Mononuclear cell (primary cell): ENCODE data around the gene STMN3. TPM values are rescaled to one million over a fixed set of nuclear protein-coding genes. Genes with fewer than 3 reads are reported as not detected.
"Not testable (repeated sequence)": the region's sequence is repeated elsewhere in the genome, so short reads cannot be mapped to it uniquely, and the experiment has no call there.

Source experiments
- H3K27me3 ChIP-seq: 2 replicates; pipeline ENCODE4 v1.6.0; 2011; ENCODE audit warnings: low read length, control low read depth; ENCODE audit not compliant: insufficient read depth
- H3K4me1 ChIP-seq: 2 replicates; pipeline ENCODE4 v1.5.1; 2011; ENCODE audit warnings: mild to moderate bottlenecking, low read length, control low read depth; ENCODE audit not compliant: insufficient read depth
- H3K4me3 ChIP-seq: 2 replicates; pipeline ENCODE4 v1.5.1; 2011; ENCODE audit warnings: mild to moderate bottlenecking, low read length, moderate library complexity
- H3K9me3 ChIP-seq: 2 replicates; pipeline ENCODE4 v1.5.1; 2011; ENCODE audit warnings: low read depth, mild to moderate bottlenecking, control low read depth, low read length
- total RNA-seq: library from RNA; depleted of rRNA; stranded (reverse); fragments of >200 nt; gene quantifications from one replicate; pipeline ENCODE4 v1.2.3, GENCODE V29; 2012

The STMN3 gene
- total RNA-seq, 1 donor, result 14.5 TPM

GRCh38 chr20:63610581-63611435, 42.4 kb downstream of the STMN3 start:
- H3K9me3 ChIP-seq, result no peaks in the 10 kb centered on the region
- peaks cover 39% of the 10 kb centered on the region for H3K4me1 ChIP-seq
- no peaks in the 10 kb centered on the region for H3K27me3 ChIP-seq
- no peak overlapping the region for H3K4me3 ChIP-seq

DNA sequence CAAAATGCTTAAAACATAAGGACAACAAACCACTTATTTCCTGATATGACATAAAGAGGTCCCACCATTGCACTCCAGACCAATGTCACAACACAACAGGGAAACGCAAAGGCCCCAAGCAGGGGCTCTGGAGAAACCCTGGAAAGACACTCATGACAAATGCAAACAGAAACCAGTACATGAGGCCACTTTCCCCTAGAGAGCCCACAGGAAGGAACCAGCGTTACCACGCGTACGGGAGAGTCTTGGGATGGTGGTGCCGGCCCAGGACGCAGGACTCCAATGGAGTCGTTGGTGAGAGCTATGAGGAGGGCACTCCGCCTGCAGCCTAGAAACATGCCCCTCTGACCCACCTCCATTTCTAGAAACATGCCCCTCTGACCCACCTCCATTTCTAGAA, 46.5 kb downstream of the STMN3 start:
- no peaks in the 10 kb centered on the region for H3K27me3 ChIP-seq
- peaks cover 16% of the 10 kb centered on the region for H3K4me1 ChIP-seq
- H3K9me3 ChIP-seq, result no peaks in the 10 kb centered on the region
- no peak overlapping the region for H3K4me3 ChIP-seq

- peaks cover 7% of the 10 kb centered on the region for H3K4me1 ChIP-seq
- H3K27me3 ChIP-seq, result no peaks in the 10 kb centered on the region
- H3K9me3 ChIP-seq, result no peaks in the 10 kb centered on the region
- H3K4me3 ChIP-seq, result no peak overlapping the region
Measured at GRCh38 chr20:63602321-63602720, 50.9 kb downstream of the STMN3 start.

GRCh38 chr20:63601679-63602078, 51.5 kb downstream of the STMN3 start:
- not testable (repeated sequence) for H3K4me1 ChIP-seq, H3K4me3 ChIP-seq, H3K27me3 ChIP-seq, H3K9me3 ChIP-seq

- Histone ChIP-seq H3K4me1 (no peaks in the 10 kb centered on the region), H3K4me3 (no peak overlapping the region), H3K27me3 (no peaks in the 10 kb centered on the region), H3K9me3 (no peaks in the 10 kb centered on the region)
Measured at GRCh38 chr20:63599396-63600050, 53.7 kb downstream of the STMN3 start.

DNA sequence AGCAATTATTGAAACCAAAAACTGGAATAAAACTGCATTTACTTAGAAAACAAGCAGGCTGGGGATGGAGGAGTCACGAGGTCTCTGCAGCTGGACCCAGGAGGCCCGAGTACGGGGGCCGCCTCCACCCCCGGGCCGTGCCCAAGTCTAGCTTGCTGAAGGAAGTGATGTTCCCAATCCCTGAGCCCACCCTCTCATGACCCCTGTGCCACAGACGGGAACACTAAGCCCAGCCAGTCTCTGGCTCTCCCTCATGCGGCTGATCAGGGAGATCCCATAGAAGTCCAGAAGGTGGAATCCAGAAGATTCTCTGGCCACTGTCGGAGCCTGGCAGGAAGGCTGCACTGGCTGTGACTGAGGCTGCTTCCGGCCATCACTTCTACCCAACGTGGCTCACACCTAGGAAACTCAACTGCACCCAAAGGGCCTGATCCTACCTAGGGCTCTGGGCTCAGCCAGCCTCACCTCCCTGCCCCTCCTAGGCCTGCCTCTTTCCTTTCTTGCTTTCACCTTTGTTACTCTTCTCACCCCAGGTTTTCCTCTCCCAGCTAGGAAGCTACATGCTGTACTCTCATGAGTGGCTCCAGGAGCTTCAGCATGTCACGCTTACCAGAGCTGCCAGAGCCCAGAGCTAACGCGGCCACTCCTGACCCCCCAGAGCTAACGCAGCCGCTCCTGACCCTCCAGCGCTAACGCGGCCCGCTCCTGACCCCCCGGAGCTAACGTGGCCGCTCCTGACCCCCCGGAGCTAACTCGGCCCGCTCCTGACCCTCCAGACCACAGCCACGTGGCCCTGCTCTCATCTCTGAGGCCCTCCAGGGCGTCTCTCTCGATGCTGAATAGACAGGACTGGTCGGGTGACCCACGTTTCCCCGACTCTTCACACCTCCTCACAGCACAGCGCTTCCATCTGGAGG, 54.5 kb downstream of the STMN3 start:
- no peak overlapping the region for H3K4me3 ChIP-seq
- H3K27me3 ChIP-seq, result no peaks in the 10 kb centered on the region

GRCh38 chr20:63597651-63598478, 55.4 kb downstream of the STMN3 start:
- Histone ChIP-seq H3K9me3 (no peaks in the 10 kb centered on the region), H3K27me3 (no peaks in the 10 kb centered on the region), H3K4me1 (no peaks in the 10 kb centered on the region), H3K4me3 (no peak overlapping the region)

More for the DNA sequence above, 54.5 kb downstream of the STMN3 start:
- Histone ChIP-seq H3K9me3 (no peaks in the 10 kb centered on the region), H3K4me1 (no peaks in the 10 kb centered on the region)

DNA sequence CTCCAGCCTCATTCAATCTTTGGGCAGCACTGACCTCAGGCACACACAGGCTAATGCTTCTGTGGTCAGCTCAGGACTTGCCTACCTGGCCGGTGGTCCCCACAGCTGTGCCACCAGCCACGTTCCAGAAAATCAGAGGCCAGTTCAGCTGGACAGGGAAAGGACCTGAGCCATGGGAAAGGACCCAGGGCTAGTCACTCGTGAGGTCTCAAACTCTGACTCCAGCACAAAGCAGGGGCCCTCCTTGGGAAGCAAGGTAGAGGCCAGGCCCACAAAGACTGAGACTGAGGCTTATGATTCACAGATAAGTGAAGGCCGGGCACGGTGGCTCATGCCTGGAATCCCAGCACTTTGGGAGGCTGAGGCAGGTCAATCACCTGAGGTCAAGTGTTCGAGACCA, 56.8 kb downstream of the STMN3 start:
- Histone ChIP-seq H3K4me1 (no peaks in the 10 kb centered on the region), H3K4me3 (no peak overlapping the region), H3K27me3 (no peaks in the 10 kb centered on the region), H3K9me3 (no peaks in the 10 kb centered on the region)

DNA sequence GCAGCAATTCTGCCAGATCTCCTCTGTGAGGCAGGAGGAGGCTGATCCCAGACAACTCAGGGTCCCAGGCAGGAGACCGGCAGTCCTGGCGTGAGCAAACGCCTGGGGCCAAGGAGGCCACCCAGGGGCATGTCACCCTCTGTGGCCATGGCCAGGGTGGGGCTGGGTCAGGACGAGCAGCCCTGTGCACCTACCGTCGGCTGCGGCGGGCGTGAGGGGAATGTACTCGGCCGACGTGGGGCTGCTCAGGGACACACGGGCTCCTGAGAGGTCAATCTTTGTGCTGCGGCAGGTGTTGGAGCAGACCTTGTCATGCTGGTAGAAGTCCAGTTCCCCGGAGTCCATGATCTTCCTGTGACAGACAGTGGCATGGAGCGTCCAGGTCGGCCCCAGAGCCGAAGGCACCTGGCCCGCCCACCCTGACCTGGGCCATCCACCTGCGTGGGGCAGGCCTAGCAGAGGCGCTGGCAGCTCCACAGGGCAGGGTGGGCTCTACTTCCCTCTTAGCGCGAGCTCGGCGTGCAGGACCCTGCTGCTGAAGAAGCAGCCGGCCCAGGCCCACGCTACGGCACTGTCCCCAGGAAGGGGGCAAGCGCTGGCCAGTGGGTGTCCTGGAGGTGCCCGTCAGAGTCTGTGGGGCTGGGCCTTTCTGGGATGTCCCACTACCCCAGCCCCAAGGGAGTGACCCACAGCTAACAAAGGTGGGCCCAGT, 57.7 kb downstream of the STMN3 start:
- no peaks in the 10 kb centered on the region for H3K4me1 ChIP-seq
- H3K9me3 ChIP-seq, result no peaks in the 10 kb centered on the region
- H3K4me3 ChIP-seq, result no peak overlapping the region
- no peaks in the 10 kb centered on the region for H3K27me3 ChIP-seq

GRCh38 chr20:63594043-63594561, 59.1 kb downstream of the STMN3 start:
- H3K4me1 ChIP-seq, result no peaks in the 10 kb centered on the region
- no peak overlapping the region for H3K4me3 ChIP-seq
- H3K9me3 ChIP-seq, result no peaks in the 10 kb centered on the region
- H3K27me3 ChIP-seq, result no peaks in the 10 kb centered on the region

GRCh38 chr20:63592661-63593060, 60.6 kb downstream of the STMN3 start:
- H3K4me1 ChIP-seq, result peaks cover 4% of the 10 kb centered on the region
- no peak overlapping the region for H3K4me3 ChIP-seq
- no peaks in the 10 kb centered on the region for H3K27me3 ChIP-seq
- no peaks in the 10 kb centered on the region for H3K9me3 ChIP-seq

DNA sequence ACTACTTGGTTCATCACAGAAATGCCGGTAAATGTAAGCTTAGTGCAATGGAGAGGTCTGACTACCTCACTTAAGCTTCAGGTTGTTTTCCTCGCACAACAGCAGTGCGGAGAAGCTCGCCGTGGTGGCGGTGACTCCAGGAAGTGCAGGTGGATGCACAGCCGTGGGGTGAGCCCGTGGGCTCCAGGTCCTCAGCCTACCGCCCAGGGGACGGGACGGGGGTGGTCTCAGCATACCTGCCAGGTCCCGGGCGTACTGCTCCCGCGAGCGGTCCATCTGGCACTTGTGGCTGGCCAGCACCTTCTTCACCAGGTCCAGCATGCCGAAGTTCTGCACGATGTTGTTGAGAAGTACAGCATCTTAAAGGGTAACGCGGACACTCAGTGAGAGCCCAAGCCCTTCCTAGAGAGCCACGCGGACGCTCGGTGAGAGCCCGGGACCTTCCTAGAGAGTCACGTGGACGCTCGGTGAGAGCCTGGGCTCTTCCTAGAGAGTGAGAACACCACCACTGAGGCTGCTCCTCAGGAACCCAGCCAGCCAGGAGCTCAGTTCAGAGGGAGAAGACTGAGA, 61.4 kb downstream of the STMN3 start:
- H3K4me1 ChIP-seq, result peaks cover 8% of the 10 kb centered on the region
- no peaks in the 10 kb centered on the region for H3K9me3 ChIP-seq
- H3K27me3 ChIP-seq, result no peaks in the 10 kb centered on the region
- H3K4me3 ChIP-seq, result no peak overlapping the region

DNA sequence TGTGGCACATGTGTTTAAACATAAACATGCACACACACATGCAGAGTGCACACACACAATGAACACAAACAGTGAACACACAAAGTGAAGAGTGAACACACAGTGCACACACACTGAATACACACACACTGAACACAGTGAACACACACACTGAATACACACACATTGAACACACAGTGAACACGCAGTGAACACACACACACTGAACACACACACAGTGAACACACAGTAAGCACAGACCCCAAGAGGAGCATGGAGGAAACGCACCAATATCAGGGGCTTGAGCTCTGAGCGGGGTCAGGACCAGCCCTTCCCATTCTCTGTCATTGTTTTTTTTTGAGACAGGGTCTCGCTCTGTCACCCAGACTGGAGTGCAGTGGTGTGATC, 62.1 kb downstream of the STMN3 start:
- H3K27me3 ChIP-seq, result no peaks in the 10 kb centered on the region
- H3K4me3 ChIP-seq, result no peak overlapping the region
- H3K9me3 ChIP-seq, result no peaks in the 10 kb centered on the region
- H3K4me1 ChIP-seq, result peaks cover 8% of the 10 kb centered on the region
